ENCODE results near the gene CPE. TPM values are rescaled to one million over a fixed set of nuclear protein-coding genes. Genes with fewer than 3 reads are reported as not detected.
"Not testable (repeated sequence)": the region's sequence is repeated elsewhere in the genome, so short reads cannot be mapped to it uniquely, and the experiment has no call there.

Gene CPE
- total RNA-seq, 1 donor from 2014 or later = 43.6 TPM

- Histone ChIP-seq H2AFZ (replicated peaks) (no peak overlapping the region), H3K9me3 (ENCODE audit: low read depth) (no peaks in the 10 kb centered on the region), H3K4me1 (no peaks in the 10 kb centered on the region), H3K4me3 (no peak overlapping the region), H3K9ac (no peak overlapping the region), H3F3A (ENCODE audit: low read depth) (no peaks in the 10 kb centered on the region), H3K27me3 (no peaks in the 10 kb centered on the region), H3K79me2 (ENCODE audit: low read depth) (no peaks in the 10 kb centered on the region), H3K27ac (no peak overlapping the region), H4K20me1 (ENCODE audit: low read depth) (no peaks in the 10 kb centered on the region), H3K36me3 (no peaks in the 10 kb centered on the region), H3K4me2 (no peak overlapping the region)
- Mint-ChIP-seq H3K4me1 (no peaks in the 10 kb centered on the region), H3K9me3 (peaks cover 3% of the 10 kb centered on the region), H3K27me3 (ENCODE audit: insufficient read depth, low read depth) (no peaks in the 10 kb centered on the region), H3K36me3 (peaks cover 6% of the 10 kb centered on the region), H3K4me3 (no peak overlapping the region), H3K27ac (no peak overlapping the region)
- no peak for DNase-seq (ENCODE audit: low spot score)
- TF ChIP-seq EZH2phosphoT487 (IDR thresholded peaks at IDR 0.05) (no peak), CTCF (IDR thresholded peaks at IDR 0.05) (no peak), EZH2 (IDR thresholded peaks at IDR 0.05) (no peak)
Measured at GRCh38 chr4:165449333-165449732, 70.5 kb downstream of the CPE start.

GRCh38 chr4:165450871-165451270, 72.1 kb downstream of the CPE start:
- Histone ChIP-seq H3K27ac (no peak overlapping the region), H3K79me2 (ENCODE audit: low read depth) (no peaks in the 10 kb centered on the region), H4K20me1 (ENCODE audit: low read depth) (no peaks in the 10 kb centered on the region), H3K9me3 (ENCODE audit: low read depth) (no peaks in the 10 kb centered on the region), H3K36me3 (no peaks in the 10 kb centered on the region), H3K4me3 (no peak overlapping the region), H3K4me2 (no peak overlapping the region), H2AFZ (replicated peaks) (no peak overlapping the region), H3K4me1 (no peaks in the 10 kb centered on the region), H3K27me3 (no peaks in the 10 kb centered on the region), H3F3A (ENCODE audit: low read depth) (no peaks in the 10 kb centered on the region), H3K9ac (no peak overlapping the region)
- no peaks in the 10 kb centered on the region for H3K9me3 Mint-ChIP-seq
- no peak overlapping the region for H3K4me3 Mint-ChIP-seq
- no peaks in the 10 kb centered on the region for H3K27me3 Mint-ChIP-seq (ENCODE audit: insufficient read depth, low read depth)
- no peak for DNase-seq (ENCODE audit: low spot score)
- peaks cover 4% of the 10 kb centered on the region for H3K36me3 Mint-ChIP-seq
- H3K27ac Mint-ChIP-seq = no peak overlapping the region
- TF ChIP-seq EZH2phosphoT487 (IDR thresholded peaks at IDR 0.05) (no peak), EZH2 (IDR thresholded peaks at IDR 0.05) (no peak), CTCF (IDR thresholded peaks at IDR 0.05) (no peak)
- H3K4me1 Mint-ChIP-seq = no peaks in the 10 kb centered on the region

DNA sequence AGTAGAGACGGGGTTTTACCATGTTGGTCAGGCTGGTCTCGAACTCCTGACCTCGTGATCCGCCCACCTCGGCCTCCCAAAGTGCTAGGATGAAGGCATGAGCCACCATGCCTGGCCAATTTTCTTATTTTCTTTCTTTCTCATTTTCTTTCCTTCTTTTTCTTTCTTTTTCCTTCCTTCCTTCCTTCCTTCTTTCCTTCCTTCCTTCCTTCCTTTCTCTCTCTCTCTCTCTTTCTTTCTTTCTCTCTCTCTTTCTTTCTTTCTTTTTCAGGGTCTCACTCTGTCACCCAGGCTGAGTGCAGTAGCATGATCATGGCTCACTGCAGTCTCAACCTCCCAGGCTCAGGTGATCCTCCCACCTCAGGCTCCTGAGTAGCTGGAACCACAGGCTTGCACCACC, 74.3 kb downstream of the CPE start:
- H3K36me3 ChIP-seq; H3K36me3 Mint-ChIP-seq; H3K9me3 ChIP-seq (ENCODE audit: low read depth); H3K9ac ChIP-seq; H3F3A ChIP-seq (ENCODE audit: low read depth); H3K4me3 ChIP-seq; H3K4me3 Mint-ChIP-seq; H4K20me1 ChIP-seq (ENCODE audit: low read depth); DNase-seq (ENCODE audit: low spot score); H3K27ac ChIP-seq; H3K27me3 Mint-ChIP-seq (ENCODE audit: insufficient read depth, low read depth); H3K4me1 ChIP-seq; H3K27ac Mint-ChIP-seq; H3K4me2 ChIP-seq; H3K9me3 Mint-ChIP-seq; H3K4me1 Mint-ChIP-seq; H3K27me3 ChIP-seq; H2AFZ ChIP-seq (replicated peaks); H3K79me2 ChIP-seq (ENCODE audit: low read depth): not testable (repeated sequence)

DNA sequence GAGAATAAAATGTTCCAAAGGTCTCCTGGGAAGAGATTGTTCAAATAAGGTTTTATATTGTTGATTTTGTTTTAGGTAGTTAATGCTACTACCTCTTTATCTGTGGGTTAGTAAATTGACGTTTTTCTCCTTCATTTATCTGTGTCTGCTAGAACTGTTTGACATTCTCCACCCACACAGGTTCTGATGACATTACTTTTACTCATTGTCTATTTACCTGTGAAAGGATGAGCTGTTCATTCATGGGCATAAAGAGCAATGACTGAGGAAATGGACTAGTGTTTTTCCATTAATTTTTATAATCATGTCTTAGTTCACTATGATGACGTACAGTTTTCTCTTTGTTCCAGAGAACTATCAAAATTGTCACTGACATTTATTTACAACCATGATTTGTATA, 75.6 kb downstream of the CPE start:
- Histone ChIP-seq H4K20me1 (ENCODE audit: low read depth) (no peaks in the 10 kb centered on the region), H3K9me3 (ENCODE audit: low read depth) (no peaks in the 10 kb centered on the region), H3K79me2 (ENCODE audit: low read depth) (no peaks in the 10 kb centered on the region), H3K9ac (no peak overlapping the region), H2AFZ (replicated peaks) (no peak overlapping the region), H3K36me3 (no peaks in the 10 kb centered on the region), H3K4me1 (no peaks in the 10 kb centered on the region), H3K27ac (no peak overlapping the region), H3K27me3 (no peaks in the 10 kb centered on the region), H3K4me3 (no peak overlapping the region), H3K4me2 (no peak overlapping the region), H3F3A (ENCODE audit: low read depth) (no peaks in the 10 kb centered on the region)
- peaks cover 3% of the 10 kb centered on the region for H3K4me1 Mint-ChIP-seq
- H3K27ac Mint-ChIP-seq = no peak overlapping the region
- H3K9me3 Mint-ChIP-seq = no peaks in the 10 kb centered on the region
- no peak for TF ChIP-seq CTCF (IDR thresholded peaks at IDR 0.05)
- no peak for TF ChIP-seq EZH2phosphoT487 (IDR thresholded peaks at IDR 0.05)
- no peak for TF ChIP-seq EZH2 (IDR thresholded peaks at IDR 0.05)
- no peak for DNase-seq (ENCODE audit: low spot score)
- peaks cover 4% of the 10 kb centered on the region for H3K36me3 Mint-ChIP-seq
- H3K27me3 Mint-ChIP-seq (ENCODE audit: insufficient read depth, low read depth) = no peaks in the 10 kb centered on the region
- no peak overlapping the region for H3K4me3 Mint-ChIP-seq
